HEK293 (cell line): ENCODE data around the gene IBA57.

Experiments used
- CTCF ChIA-PET: fragments of 350-600 bp; formaldehyde crosslinking; extraction: SDS; loops from one replicate; lab custom pipeline; 2021; ENCODE audit warnings: antibody characterized with exemption; lab: Yijun Ruan, JAX
- POLR2A ChIA-PET: fragments of 300-600 bp; formaldehyde crosslinking; extraction: SDS; loops from one replicate; lab custom pipeline; 2020; ENCODE audit warnings: antibody characterized with exemption, inconsistent platforms; lab: Yijun Ruan, JAX
- H3K27ac ChIP-seq: fragments of 200-500 bp; sonication (Bioruptor generic); 2 replicates; pipeline ENCODE4 v1.5.1; 2014; ENCODE audit warnings: low read depth, low read length, control low read depth, inconsistent platforms; ENCODE audit errors: extremely low read depth
- H3K36me3 ChIP-seq, 2 experiments: fragments of 200-500 bp in 1 of 2; sonication (Bioruptor generic) in 1 of 2; 1 replicate in 1 of 2; 2 replicates in 1 of 2; pipeline ENCODE4 v1.5.1; 2014 to 2017; ENCODE audit warnings: inconsistent platforms in 2 of 2, low read length in 2 of 2; ENCODE audit not compliant: control insufficient read depth in 2 of 2, insufficient read depth in 1 of 2
- H3K4me1 ChIP-seq: fragments of 200-500 bp; sonication (Bioruptor generic); 2 replicates; pipeline ENCODE4 v1.5.1; 2014; ENCODE audit warnings: mild to moderate bottlenecking, low read length, inconsistent platforms; ENCODE audit not compliant: control insufficient read depth, insufficient read depth
- H3K4me3 ChIP-seq: 2 replicates; pipeline ENCODE4 v1.5.1; 2011; ENCODE audit warnings: low read depth, mild to moderate bottlenecking, control low read depth, low read length, moderate library complexity
- H3K9me3 ChIP-seq: fragments of 200-500 bp; sonication (Bioruptor generic); 2 replicates; pipeline ENCODE4 v1.5.1; 2014; ENCODE audit warnings: low read depth, low read length, inconsistent platforms; ENCODE audit not compliant: control insufficient read depth, insufficient read depth
- GLIS2 ChIP-seq: fragments of 450-650 bp; formaldehyde crosslinking; IDR thresholded peaks from 2 replicates; pipeline ENCODE4 v1.5.1; 2016; ENCODE audit warnings: missing biosample characterization, missing genetic modification characterization
- KLF1 ChIP-seq: fragments of 450-650 bp; formaldehyde crosslinking; IDR thresholded peaks from 2 replicates; pipeline ENCODE4 v1.5.1; 2016; ENCODE audit warnings: missing biosample characterization, missing genetic modification characterization
- SCRT1 ChIP-seq: fragments of 450-650 bp; formaldehyde crosslinking; IDR thresholded peaks from 2 replicates; pipeline ENCODE4 v1.5.1; 2016; ENCODE audit warnings: missing biosample characterization, missing genetic modification characterization, borderline replicate concordance
- SCRT2 ChIP-seq: fragments of 450-650 bp; formaldehyde crosslinking; IDR thresholded peaks from 2 replicates; pipeline ENCODE4 v1.5.1; 2016; ENCODE audit warnings: missing biosample characterization, missing genetic modification characterization
- ZFHX2 ChIP-seq: fragments of 450-650 bp; formaldehyde crosslinking; conservative IDR thresholded peaks from 2 replicates; pipeline ENCODE4 v1.5.1; 2016; ENCODE audit warnings: missing biosample characterization, missing genetic modification characterization
- ZIC2 ChIP-seq: fragments of 450-650 bp; formaldehyde crosslinking; IDR thresholded peaks from 2 replicates; pipeline ENCODE4 v1.5.1; 2016; ENCODE audit warnings: missing biosample characterization, missing genetic modification characterization
- ZNF114 ChIP-seq: fragments of 450-650 bp; formaldehyde crosslinking; IDR thresholded peaks from 2 replicates; pipeline ENCODE4 v1.5.0; 2017; ENCODE audit warnings: missing biosample characterization, missing genetic modification characterization
- TF ChIP-seq, protein P1 (sequence below): fragments of 450-650 bp; formaldehyde crosslinking; conservative IDR thresholded peaks from 2 replicates; pipeline ENCODE4 v1.5.1; 2016; ENCODE audit warnings: low read depth, missing biosample characterization, missing genetic modification characterization
- TF ChIP-seq, protein P2 (sequence below): fragments of 450-650 bp; formaldehyde crosslinking; IDR thresholded peaks from 2 replicates; pipeline ENCODE4 v1.5.1; 2016; ENCODE audit warnings: missing biosample characterization, missing genetic modification characterization

The IBA57 gene

DNA sequence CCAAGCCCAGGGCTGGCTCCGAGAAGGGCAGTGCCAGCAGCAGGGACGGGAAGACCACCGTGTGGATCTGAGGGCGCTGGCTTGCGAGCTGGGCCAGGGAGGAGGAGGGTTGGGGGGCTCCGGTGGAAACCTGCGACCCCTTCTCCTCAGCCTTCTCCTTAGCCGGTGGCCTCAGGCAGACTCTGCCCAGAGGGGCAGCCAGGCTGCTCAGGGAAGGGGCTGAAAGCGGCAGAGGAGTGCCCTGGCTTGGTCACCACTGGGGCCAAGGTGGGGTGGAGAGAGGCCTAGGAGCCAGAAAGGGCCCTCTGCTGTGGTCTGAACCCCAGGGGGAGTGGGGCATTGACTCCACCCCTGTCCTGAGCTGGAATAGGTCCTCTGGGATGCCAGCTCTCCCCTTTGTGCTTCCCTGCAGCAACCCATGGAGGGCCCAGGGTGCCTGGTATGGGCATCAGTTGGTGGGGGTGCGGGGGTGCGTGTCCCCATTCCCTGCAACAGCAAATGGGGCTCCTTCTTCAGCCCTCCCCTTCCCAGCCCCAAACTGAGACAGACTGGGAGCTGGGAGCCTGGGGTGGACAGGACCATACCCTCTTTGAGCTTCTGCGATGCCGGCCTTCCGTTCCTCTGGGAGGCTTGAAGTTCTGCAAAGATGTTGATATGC lies 6.5 kb upstream of the IBA57 start:
- POLR2A ChIA-PET = interaction anchor here (1.3 kb wide), 1 partner anchor 19 kb away, joined by 3 read pairs; the partner anchor contains the start of gene GUK1
- CTCF ChIA-PET = no interaction called here
- TF ChIP-seq, protein P1, sequence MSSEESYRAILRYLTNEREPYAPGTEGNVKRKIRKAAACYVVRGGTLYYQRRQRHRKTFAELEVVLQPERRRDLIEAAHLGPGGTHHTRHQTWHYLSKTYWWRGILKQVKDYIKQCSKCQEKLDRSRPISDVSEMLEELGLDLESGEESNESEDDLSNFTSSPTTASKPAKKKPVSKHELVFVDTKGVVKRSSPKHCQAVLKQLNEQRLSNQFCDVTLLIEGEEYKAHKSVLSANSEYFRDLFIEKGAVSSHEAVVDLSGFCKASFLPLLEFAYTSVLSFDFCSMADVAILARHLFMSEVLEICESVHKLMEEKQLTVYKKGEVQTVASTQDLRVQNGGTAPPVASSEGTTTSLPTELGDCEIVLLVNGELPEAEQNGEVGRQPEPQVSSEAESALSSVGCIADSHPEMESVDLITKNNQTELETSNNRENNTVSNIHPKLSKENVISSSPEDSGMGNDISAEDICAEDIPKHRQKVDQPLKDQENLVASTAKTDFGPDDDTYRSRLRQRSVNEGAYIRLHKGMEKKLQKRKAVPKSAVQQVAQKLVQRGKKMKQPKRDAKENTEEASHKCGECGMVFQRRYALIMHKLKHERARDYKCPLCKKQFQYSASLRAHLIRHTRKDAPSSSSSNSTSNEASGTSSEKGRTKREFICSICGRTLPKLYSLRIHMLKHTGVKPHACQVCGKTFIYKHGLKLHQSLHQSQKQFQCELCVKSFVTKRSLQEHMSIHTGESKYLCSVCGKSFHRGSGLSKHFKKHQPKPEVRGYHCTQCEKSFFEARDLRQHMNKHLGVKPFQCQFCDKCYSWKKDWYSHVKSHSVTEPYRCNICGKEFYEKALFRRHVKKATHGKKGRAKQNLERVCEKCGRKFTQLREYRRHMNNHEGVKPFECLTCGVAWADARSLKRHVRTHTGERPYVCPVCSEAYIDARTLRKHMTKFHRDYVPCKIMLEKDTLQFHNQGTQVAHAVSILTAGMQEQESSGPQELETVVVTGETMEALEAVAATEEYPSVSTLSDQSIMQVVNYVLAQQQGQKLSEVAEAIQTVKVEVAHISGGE (tag by site-specific recombination) = no peak
- peak; percentile 33; the same call in 1 of the 2 replicates for TF ChIP-seq GLIS2
- Histone ChIP-seq H3K9me3 (no peaks in the 10 kb centered on the region), H3K27ac (no peak overlapping the region), H3K36me3 (no peaks in the 10 kb centered on the region), H3K4me3 (no peak overlapping the region), H3K4me1 (peaks cover 3% of the 10 kb centered on the region; the same call in 1 of the 2 replicates)

GRCh38 chr1:228160201-228160761 lies 5.3 kb upstream of the IBA57 start:
- Histone ChIP-seq H3K27ac (no peak overlapping the region), H3K36me3 (no peaks in the 10 kb centered on the region), H3K9me3 (no peaks in the 10 kb centered on the region), H3K4me3 (no peak overlapping the region), H3K4me1 (peaks cover 2% of the 10 kb centered on the region)
- CTCF ChIA-PET = interaction anchor here (0.6 to 1.9 kb wide), 2 partner anchors 30 to 298 kb away, joined by 3 to 6 read pairs; a partner anchor contains a TSS
- TF ChIP-seq SCRT1 (0 out of 2 replicates have a peak, but pooled peaks have one; percentile 62), ZIC2 (tag by site-specific recombination) (peak; percentile 80), SCRT2 (tag by site-specific recombination) (peak; percentile 95)
- TF ChIP-seq, protein P1 (tag by site-specific recombination) = no peak
- POLR2A ChIA-PET = interaction anchor here (1.3 to 7.7 kb wide), 3 partner anchors 8 to 20 kb away, joined by 3 to 82 read pairs (median 4); partner anchors contain the start of genes GJC2 and GUK1

DNA sequence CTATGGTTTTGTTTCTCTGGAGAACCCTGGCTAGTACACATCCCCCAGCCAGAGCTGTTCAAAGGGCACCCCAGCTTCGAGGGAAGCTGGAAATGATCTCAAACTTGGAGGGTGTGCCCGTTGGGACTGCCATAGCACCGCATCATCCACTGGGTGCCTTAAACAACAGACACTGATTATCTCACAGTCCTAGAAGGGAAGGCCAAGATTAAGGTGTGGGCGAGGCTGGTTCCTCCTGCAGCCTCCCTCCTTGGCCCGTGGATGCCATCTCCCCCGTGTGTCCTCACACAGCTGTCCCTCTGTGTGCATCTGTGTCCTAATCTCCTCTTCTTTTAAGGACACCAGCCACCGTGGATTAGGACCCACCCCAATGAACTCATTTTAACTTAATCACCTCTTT lies 4.2 kb upstream of the IBA57 start:
- H3K4me1 ChIP-seq = no peaks in the 10 kb centered on the region; the same call in 1 of the 2 replicates
- CTCF ChIA-PET = interaction anchor here (0.7 to 1.9 kb wide), 3 partner anchors 31 to 157 kb away, joined by 3 to 6 read pairs (median 3); no protein-coding TSS in a partner anchor
- no peaks in the 10 kb centered on the region for H3K36me3 ChIP-seq
- H3K27ac ChIP-seq = no peak overlapping the region
- H3K4me3 ChIP-seq = no peak overlapping the region
- TF ChIP-seq ZNF114 (tag by site-specific recombination) = no peak
- TF ChIP-seq, protein P2, sequence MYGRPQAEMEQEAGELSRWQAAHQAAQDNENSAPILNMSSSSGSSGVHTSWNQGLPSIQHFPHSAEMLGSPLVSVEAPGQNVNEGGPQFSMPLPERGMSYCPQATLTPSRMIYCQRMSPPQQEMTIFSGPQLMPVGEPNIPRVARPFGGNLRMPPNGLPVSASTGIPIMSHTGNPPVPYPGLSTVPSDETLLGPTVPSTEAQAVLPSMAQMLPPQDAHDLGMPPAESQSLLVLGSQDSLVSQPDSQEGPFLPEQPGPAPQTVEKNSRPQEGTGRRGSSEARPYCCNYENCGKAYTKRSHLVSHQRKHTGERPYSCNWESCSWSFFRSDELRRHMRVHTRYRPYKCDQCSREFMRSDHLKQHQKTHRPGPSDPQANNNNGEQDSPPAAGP (tag by site-specific recombination) = peak; percentile 69; the same call in 1 of the 2 replicates
- peak; percentile 27; the same call in 1 of the 2 replicates for TF ChIP-seq ZFHX2
- peak; percentile 69 for TF ChIP-seq KLF1 (tag by site-specific recombination)
- no peaks in the 10 kb centered on the region for H3K9me3 ChIP-seq
- POLR2A ChIA-PET = interaction anchor here (1.5 to 7.7 kb wide), 2 partner anchors 9 to 21 kb away, joined by 4 to 82 read pairs; partner anchors contain the start of genes GJC2 and GUK1
